GM23338 (cell line): ENCODE measurements around the gene SHISA3.

Source experiments
- EZH2phosphoT487 ChIP-seq: fragments of 200-600 bp; sonication (generic); IDR thresholded peaks from one replicate; pipeline ENCODE4 v1.8.1; 2018; ENCODE audit warnings: antibody characterized with exemption; ENCODE audit not compliant: unreplicated experiment
- POLR2AphosphoS5 ChIP-seq: IDR thresholded peaks from 2 replicates; pipeline ENCODE4 v1.6.1; 2016; ENCODE audit warnings: antibody characterized with exemption, low read depth
- TF ChIP-seq, protein P1 (sequence below), 2 experiments: fragments of 200-600 bp in 1 of 2; sonication (generic) in 1 of 2; conservative IDR thresholded peaks; 2 replicates each; pipeline versions ENCODE4 v1.5.1 to v1.6.1; 2016 to 2017; ENCODE audit warnings: antibody characterized with exemption in 2 of 2, low read depth in 2 of 2, mild to moderate bottlenecking in 2 of 2, moderate library complexity in 1 of 2
- TF ChIP-seq, protein P2 (sequence below): IDR thresholded peaks from one replicate; pipeline ENCODE4 v1.6.1; 2018; ENCODE audit warnings: antibody characterized with exemption; ENCODE audit not compliant: unreplicated experiment

DNA sequence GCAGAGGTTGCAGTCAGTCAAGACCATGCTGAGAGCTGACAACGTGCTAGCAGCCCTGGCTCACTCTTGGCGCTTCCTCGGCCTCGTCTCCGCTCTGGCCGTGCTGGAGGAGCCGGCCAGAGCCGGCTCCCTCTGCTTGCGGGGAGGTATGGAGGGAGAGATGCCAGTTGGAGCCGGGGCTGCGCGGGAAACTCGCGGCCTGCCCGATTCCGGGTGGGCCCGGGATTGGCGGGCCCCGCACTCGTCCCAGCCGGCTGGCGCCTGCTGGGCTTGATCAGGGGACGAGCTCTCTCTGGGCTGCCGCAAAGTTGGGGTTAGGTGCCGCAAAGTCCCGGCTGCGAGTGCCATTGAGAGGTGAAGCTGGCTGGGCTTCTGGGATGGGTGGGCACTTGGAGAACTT, 27.8 kb upstream of the SHISA3 start:
- TF ChIP-seq, protein P1, sequence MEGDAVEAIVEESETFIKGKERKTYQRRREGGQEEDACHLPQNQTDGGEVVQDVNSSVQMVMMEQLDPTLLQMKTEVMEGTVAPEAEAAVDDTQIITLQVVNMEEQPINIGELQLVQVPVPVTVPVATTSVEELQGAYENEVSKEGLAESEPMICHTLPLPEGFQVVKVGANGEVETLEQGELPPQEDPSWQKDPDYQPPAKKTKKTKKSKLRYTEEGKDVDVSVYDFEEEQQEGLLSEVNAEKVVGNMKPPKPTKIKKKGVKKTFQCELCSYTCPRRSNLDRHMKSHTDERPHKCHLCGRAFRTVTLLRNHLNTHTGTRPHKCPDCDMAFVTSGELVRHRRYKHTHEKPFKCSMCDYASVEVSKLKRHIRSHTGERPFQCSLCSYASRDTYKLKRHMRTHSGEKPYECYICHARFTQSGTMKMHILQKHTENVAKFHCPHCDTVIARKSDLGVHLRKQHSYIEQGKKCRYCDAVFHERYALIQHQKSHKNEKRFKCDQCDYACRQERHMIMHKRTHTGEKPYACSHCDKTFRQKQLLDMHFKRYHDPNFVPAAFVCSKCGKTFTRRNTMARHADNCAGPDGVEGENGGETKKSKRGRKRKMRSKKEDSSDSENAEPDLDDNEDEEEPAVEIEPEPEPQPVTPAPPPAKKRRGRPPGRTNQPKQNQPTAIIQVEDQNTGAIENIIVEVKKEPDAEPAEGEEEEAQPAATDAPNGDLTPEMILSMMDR (conservative IDR thresholded peaks at IDR 0.05; ENCODE audit: low read depth in 2 of 2) = no peak
- no peak for TF ChIP-seq POLR2AphosphoS5
- no peak for TF ChIP-seq EZH2phosphoT487
- TF ChIP-seq, protein P2, sequence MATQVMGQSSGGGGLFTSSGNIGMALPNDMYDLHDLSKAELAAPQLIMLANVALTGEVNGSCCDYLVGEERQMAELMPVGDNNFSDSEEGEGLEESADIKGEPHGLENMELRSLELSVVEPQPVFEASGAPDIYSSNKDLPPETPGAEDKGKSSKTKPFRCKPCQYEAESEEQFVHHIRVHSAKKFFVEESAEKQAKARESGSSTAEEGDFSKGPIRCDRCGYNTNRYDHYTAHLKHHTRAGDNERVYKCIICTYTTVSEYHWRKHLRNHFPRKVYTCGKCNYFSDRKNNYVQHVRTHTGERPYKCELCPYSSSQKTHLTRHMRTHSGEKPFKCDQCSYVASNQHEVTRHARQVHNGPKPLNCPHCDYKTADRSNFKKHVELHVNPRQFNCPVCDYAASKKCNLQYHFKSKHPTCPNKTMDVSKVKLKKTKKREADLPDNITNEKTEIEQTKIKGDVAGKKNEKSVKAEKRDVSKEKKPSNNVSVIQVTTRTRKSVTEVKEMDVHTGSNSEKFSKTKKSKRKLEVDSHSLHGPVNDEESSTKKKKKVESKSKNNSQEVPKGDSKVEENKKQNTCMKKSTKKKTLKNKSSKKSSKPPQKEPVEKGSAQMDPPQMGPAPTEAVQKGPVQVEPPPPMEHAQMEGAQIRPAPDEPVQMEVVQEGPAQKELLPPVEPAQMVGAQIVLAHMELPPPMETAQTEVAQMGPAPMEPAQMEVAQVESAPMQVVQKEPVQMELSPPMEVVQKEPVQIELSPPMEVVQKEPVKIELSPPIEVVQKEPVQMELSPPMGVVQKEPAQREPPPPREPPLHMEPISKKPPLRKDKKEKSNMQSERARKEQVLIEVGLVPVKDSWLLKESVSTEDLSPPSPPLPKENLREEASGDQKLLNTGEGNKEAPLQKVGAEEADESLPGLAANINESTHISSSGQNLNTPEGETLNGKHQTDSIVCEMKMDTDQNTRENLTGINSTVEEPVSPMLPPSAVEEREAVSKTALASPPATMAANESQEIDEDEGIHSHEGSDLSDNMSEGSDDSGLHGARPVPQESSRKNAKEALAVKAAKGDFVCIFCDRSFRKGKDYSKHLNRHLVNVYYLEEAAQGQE = no peak
